Measurements from ENCODE around the gene FEZ2.

DNA sequence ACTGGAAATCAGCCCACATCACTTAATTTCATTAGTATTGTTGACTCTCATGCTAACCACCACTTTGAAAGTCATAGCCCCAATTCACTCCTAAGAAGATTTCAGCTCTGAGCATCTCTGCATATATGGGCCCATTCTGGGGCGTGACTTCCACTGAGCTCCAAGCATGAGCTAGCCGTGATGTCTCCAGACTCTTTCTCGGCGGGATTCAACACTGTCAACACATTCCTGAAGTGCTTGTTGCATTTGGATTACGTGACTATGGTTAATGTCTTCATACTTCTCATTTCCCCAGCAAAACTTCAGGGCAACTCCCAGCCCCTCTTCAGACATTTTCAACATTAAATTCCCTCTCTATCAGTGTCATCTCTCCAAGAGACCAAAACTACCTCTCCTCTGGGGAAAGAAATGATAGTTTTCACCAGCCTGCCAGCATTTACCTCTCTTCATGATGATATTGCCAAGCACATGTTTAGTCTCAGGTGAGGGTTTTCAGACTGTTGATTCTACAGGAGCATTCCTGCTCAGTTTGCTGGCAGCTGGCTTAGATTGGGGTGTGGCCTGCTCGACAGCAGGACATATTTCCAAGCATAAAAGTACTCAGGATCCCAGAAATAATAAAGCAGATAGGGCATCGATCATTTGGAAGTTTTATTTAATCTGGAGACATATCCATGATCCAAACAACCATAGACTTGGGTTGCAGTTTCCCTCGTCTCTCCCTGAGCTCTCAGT, 81.7 kb downstream of the FEZ2 start:
- TF ChIP-seq, protein P1, sequence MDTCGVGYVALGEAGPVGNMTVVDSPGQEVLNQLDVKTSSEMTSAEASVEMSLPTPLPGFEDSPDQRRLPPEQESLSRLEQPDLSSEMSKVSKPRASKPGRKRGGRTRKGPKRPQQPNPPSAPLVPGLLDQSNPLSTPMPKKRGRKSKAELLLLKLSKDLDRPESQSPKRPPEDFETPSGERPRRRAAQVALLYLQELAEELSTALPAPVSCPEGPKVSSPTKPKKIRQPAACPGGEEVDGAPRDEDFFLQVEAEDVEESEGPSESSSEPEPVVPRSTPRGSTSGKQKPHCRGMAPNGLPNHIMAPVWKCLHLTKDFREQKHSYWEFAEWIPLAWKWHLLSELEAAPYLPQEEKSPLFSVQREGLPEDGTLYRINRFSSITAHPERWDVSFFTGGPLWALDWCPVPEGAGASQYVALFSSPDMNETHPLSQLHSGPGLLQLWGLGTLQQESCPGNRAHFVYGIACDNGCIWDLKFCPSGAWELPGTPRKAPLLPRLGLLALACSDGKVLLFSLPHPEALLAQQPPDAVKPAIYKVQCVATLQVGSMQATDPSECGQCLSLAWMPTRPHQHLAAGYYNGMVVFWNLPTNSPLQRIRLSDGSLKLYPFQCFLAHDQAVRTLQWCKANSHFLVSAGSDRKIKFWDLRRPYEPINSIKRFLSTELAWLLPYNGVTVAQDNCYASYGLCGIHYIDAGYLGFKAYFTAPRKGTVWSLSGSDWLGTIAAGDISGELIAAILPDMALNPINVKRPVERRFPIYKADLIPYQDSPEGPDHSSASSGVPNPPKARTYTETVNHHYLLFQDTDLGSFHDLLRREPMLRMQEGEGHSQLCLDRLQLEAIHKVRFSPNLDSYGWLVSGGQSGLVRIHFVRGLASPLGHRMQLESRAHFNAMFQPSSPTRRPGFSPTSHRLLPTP (IDR thresholded peaks at IDR 0.05; ENCODE audit: borderline replicate concordance, extremely low read depth, insufficient read length) = no peak
- TF ChIP-seq, protein P2, sequence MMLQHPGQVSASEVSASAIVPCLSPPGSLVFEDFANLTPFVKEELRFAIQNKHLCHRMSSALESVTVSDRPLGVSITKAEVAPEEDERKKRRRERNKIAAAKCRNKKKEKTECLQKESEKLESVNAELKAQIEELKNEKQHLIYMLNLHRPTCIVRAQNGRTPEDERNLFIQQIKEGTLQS (IDR thresholded peaks at IDR 0.05) = no peak
- TF ChIP-seq, protein P2 (CRISPR knock-in tag; conservative IDR thresholded peaks at IDR 0.05) = no peak
- TF ChIP-seq POLR2A (conservative IDR thresholded peaks at IDR 0.05) (no peak), CTCF (IDR thresholded peaks at IDR 0.05 in 2 of 3, conservative IDR thresholded peaks at IDR 0.05 in 1 of 3; ENCODE audit: insufficient read depth in 2 of 3, low read depth in 1 of 3, low read length in 3 of 3) (no peak), ZNF668 (CRISPR knock-in tag; IDR thresholded peaks at IDR 0.05) (no peak), ZBTB40 (IDR thresholded peaks at IDR 0.05) (no peak), ZBTB40 (CRISPR knock-in tag; IDR thresholded peaks at IDR 0.05) (no peak), EP300 (IDR thresholded peaks at IDR 0.05; ENCODE audit: low read length) (no peak), RCOR1 (IDR thresholded peaks at IDR 0.05; ENCODE audit: borderline replicate concordance in 1 of 2, low read depth in 2 of 2, low read length in 2 of 2) (no peak), TAF1 (IDR thresholded peaks at IDR 0.05; ENCODE audit: control insufficient read depth, extremely low read depth, insufficient read depth, low read length, severe bottlenecking) (no peak), ZNF175 (CRISPR knock-in tag; IDR thresholded peaks at IDR 0.05; ENCODE audit: low read depth) (no peak), CBFB (CRISPR knock-in tag; IDR thresholded peaks at IDR 0.05) (no peak), HDAC3 (IDR thresholded peaks at IDR 0.05; ENCODE audit: borderline replicate concordance, partially characterized antibody) (no peak)

Data from K562 (cell line).